Measurements from ENCODE around the gene SH3D19. TPM values are rescaled to one million over a fixed set of nuclear protein-coding genes. Genes with fewer than 3 reads are reported as not detected.

The SH3D19 gene
- total and polyA plus RNA-seq, 2 experiments from 2014 or later = 16.2 to 18.3 TPM

- DNase-seq (ENCODE audit: low read depth in 1 of 2, low spot score in 1 of 2) = no peak
- Histone ChIP-seq H3K27me3 (no peaks in the 10 kb centered on the region), H3K9me3 (ENCODE audit: low read depth) (no peaks in the 10 kb centered on the region), H3K36me3 (peaks cover 4% of the 10 kb centered on the region), H3K4me3 (no peak overlapping the region), H3K4me1 (ENCODE audit: low read depth) (peaks cover 7% of the 10 kb centered on the region), H3K27ac (no peak overlapping the region)
- TF ChIP-seq, protein P1, sequence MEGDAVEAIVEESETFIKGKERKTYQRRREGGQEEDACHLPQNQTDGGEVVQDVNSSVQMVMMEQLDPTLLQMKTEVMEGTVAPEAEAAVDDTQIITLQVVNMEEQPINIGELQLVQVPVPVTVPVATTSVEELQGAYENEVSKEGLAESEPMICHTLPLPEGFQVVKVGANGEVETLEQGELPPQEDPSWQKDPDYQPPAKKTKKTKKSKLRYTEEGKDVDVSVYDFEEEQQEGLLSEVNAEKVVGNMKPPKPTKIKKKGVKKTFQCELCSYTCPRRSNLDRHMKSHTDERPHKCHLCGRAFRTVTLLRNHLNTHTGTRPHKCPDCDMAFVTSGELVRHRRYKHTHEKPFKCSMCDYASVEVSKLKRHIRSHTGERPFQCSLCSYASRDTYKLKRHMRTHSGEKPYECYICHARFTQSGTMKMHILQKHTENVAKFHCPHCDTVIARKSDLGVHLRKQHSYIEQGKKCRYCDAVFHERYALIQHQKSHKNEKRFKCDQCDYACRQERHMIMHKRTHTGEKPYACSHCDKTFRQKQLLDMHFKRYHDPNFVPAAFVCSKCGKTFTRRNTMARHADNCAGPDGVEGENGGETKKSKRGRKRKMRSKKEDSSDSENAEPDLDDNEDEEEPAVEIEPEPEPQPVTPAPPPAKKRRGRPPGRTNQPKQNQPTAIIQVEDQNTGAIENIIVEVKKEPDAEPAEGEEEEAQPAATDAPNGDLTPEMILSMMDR (IDR thresholded peaks at IDR 0.05; ENCODE audit: low read depth, low read length) = no peak
Observed at GRCh38 chr4:151110236-151110635, 215.2 kb downstream of the SH3D19 start.

GRCh38 chr4:151107063-151107462 lies 218.3 kb downstream of the SH3D19 start:
- TF ChIP-seq, protein P1 (IDR thresholded peaks at IDR 0.05; ENCODE audit: low read depth, low read length) = no peak
- no peak for DNase-seq (ENCODE audit: low read depth in 1 of 2, low spot score in 1 of 2)
- no peaks in the 10 kb centered on the region for H3K27me3 ChIP-seq

DNA sequence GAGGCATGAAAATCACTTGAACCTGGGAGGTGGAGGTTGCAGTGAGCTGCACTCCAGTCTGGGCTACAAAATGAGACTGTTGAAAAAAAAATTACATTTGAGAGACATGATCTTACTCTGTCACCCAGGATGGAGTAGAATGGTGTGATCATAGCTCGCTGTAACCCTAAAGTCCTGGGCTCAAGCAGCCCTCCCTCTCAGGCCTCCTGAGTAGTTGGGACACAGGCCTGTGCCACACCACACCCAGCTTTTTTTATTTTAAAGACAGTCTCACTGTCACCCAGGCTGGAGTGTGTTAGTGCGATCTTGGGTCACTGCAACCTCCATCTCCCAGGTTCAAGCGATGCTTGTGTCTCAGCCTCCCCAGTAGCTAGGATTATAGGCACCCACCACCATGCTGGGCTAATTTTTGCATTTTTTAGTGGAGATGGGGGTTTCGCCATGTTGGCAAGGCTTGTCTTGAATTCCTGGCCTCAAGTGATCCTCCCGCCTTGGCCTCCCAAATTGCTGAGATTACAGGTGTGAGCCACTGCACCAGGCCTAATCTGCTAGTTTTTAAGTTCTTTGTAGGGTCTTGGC lies 219.9 kb downstream of the SH3D19 start:
- no peaks in the 10 kb centered on the region for H3K9me3 ChIP-seq (ENCODE audit: low read depth)
- no peak overlapping the region for H3K4me3 ChIP-seq
- DNase-seq (ENCODE audit: low read depth in 1 of 2, low spot score in 1 of 2) = no peak
- TF ChIP-seq, protein P1 (IDR thresholded peaks at IDR 0.05; ENCODE audit: low read depth, low read length) = no peak
- H3K36me3 ChIP-seq = peaks cover 34% of the 10 kb centered on the region
- no peaks in the 10 kb centered on the region for H3K27me3 ChIP-seq
- H3K27ac ChIP-seq = peak overlapping the region; percentile 68
- H3K4me1 ChIP-seq (ENCODE audit: low read depth) = peaks cover 9% of the 10 kb centered on the region

More at GRCh38 chr4:151107063-151107462, 218.3 kb downstream of the SH3D19 start:
- H3K27ac ChIP-seq = no peak overlapping the region
- H3K9me3 ChIP-seq (ENCODE audit: low read depth) = no peaks in the 10 kb centered on the region
- H3K4me1 ChIP-seq (ENCODE audit: low read depth) = peaks cover 6% of the 10 kb centered on the region
- H3K4me3 ChIP-seq = no peak overlapping the region
- peaks cover 31% of the 10 kb centered on the region for H3K36me3 ChIP-seq

GRCh38 chr4:151104621-151105020 lies 220.8 kb downstream of the SH3D19 start:
- peaks cover 34% of the 10 kb centered on the region for H3K36me3 ChIP-seq
- no peak overlapping the region for H3K27ac ChIP-seq
- DNase-seq (ENCODE audit: low read depth in 1 of 2, low spot score in 1 of 2) = no peak
- TF ChIP-seq, protein P1 (IDR thresholded peaks at IDR 0.05; ENCODE audit: low read depth, low read length) = no peak
- no peak overlapping the region for H3K4me3 ChIP-seq
- no peaks in the 10 kb centered on the region for H3K9me3 ChIP-seq (ENCODE audit: low read depth)
- H3K27me3 ChIP-seq = no peaks in the 10 kb centered on the region
- peaks cover 9% of the 10 kb centered on the region for H3K4me1 ChIP-seq (ENCODE audit: low read depth)

DNA sequence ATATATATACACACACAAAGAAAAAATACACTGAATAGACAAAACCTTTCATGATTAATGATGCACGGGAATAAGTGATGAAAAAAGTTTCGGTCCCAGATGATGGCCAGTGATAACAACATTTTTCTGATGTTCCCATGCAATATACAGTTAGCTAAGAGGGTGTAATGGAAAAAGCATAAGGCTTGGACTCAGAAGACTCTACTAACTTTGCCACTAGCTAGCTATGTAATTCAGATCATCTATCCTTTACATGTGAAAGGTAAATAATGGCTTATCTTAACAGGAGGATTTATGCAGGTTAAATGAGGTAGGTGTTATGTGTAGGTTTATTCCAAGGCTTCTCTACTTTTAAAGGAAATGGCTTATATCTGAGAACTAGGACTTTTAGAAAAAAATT lies 221.6 kb downstream of the SH3D19 start:
- no peak for DNase-seq (ENCODE audit: low read depth in 1 of 2, low spot score in 1 of 2)
- TF ChIP-seq, protein P1 (IDR thresholded peaks at IDR 0.05; ENCODE audit: low read depth, low read length) = no peak
- Histone ChIP-seq H3K9me3 (ENCODE audit: low read depth) (no peaks in the 10 kb centered on the region), H3K27ac (peak overlapping the region; percentile 13), H3K4me1 (ENCODE audit: low read depth) (peaks cover 9% of the 10 kb centered on the region), H3K4me3 (no peak overlapping the region), H3K27me3 (no peaks in the 10 kb centered on the region), H3K36me3 (peaks cover 34% of the 10 kb centered on the region)

Data from cardiac muscle cell (in vitro differentiated cells and primary cell).